Measurements from ENCODE around the gene ASCC3.

Gene ASCC3

DNA sequence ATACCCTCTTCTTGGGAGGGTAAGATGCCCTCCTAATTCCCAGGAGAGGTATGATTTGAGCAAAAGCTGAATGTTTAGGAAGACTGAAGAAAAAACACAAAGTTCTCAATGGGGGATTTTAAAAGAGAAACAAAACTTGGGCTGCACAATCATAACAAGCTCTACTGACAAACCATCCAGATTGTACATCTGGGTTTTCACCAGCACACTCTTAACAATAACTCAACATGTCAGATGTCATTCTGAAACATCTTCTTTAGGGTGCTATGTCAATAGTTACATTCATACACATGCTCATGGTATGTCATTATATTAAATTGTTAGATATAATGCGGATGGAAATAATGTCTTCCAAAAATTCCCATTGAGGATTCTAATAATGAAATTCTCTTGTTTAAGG lies 95.1 kb downstream of the ASCC3 start:
- Histone ChIP-seq H3K4me3 (ENCODE audit: low read length) (no peak overlapping the region), H3K36me3 (ENCODE audit: control insufficient read depth, low read length) (no peaks in the 10 kb centered on the region), H3K9me3 (ENCODE audit: control insufficient read depth, insufficient read depth, low read length) (no peaks in the 10 kb centered on the region), H3K4me2 (ENCODE audit: low read length) (no peak overlapping the region), H3K27me3 (ENCODE audit: control insufficient read depth, low read length) (no peaks in the 10 kb centered on the region), H3K27ac (ENCODE audit: low read depth, low read length) (no peak overlapping the region), H3F3A (ENCODE audit: control insufficient read depth, insufficient read depth) (no peaks in the 10 kb centered on the region), H4K20me1 (ENCODE audit: control insufficient read depth, insufficient read depth, low read depth, low read length) (no peaks in the 10 kb centered on the region), H3K4me1 (ENCODE audit: control insufficient read depth, low read length) (no peaks in the 10 kb centered on the region), H3K9me2 (replicated peaks; ENCODE audit: control insufficient read depth, low read length) (no peaks in the 10 kb centered on the region), H3K79me2 (ENCODE audit: control insufficient read depth, low read length) (no peaks in the 10 kb centered on the region)
- TF ChIP-seq EZH2phosphoT487 (IDR thresholded peaks at IDR 0.05; ENCODE audit: borderline replicate concordance, low read length): no peak
- TF ChIP-seq, protein P1, sequence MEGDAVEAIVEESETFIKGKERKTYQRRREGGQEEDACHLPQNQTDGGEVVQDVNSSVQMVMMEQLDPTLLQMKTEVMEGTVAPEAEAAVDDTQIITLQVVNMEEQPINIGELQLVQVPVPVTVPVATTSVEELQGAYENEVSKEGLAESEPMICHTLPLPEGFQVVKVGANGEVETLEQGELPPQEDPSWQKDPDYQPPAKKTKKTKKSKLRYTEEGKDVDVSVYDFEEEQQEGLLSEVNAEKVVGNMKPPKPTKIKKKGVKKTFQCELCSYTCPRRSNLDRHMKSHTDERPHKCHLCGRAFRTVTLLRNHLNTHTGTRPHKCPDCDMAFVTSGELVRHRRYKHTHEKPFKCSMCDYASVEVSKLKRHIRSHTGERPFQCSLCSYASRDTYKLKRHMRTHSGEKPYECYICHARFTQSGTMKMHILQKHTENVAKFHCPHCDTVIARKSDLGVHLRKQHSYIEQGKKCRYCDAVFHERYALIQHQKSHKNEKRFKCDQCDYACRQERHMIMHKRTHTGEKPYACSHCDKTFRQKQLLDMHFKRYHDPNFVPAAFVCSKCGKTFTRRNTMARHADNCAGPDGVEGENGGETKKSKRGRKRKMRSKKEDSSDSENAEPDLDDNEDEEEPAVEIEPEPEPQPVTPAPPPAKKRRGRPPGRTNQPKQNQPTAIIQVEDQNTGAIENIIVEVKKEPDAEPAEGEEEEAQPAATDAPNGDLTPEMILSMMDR (IDR thresholded peaks at IDR 0.05; ENCODE audit: low read depth, low read length, poor library complexity, severe bottlenecking): no peak

DNA sequence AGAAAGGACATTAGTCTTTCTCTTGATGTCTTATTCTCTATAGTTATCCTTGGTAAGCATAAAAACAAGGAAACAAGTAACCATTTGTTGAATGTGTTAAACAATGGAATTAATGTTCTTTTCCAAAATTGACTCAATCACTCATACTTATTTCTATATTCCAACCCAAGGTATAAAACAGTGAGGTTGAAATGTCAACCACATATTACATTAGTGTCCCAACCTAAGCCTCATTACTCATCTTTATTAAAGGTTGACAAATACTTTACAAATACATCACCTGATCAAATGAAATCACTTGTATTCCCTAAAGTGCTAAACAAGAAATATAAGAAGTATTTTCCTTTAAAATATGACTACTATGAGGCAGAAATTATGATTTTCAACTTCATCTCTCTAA lies 100.5 kb downstream of the ASCC3 start:
- Histone ChIP-seq H4K20me1 (ENCODE audit: control insufficient read depth, insufficient read depth, low read depth, low read length) (no peaks in the 10 kb centered on the region), H3K4me3 (ENCODE audit: low read length) (no peak overlapping the region), H3K27me3 (ENCODE audit: control insufficient read depth, low read length) (no peaks in the 10 kb centered on the region), H3K4me1 (ENCODE audit: control insufficient read depth, low read length) (no peaks in the 10 kb centered on the region), H3K36me3 (ENCODE audit: control insufficient read depth, low read length) (no peaks in the 10 kb centered on the region), H3K9me3 (ENCODE audit: control insufficient read depth, insufficient read depth, low read length) (no peaks in the 10 kb centered on the region), H3K4me2 (ENCODE audit: low read length) (no peak overlapping the region), H3K27ac (ENCODE audit: low read depth, low read length) (no peak overlapping the region), H3K79me2 (ENCODE audit: control insufficient read depth, low read length) (no peaks in the 10 kb centered on the region), H3K9me2 (replicated peaks; ENCODE audit: control insufficient read depth, low read length) (no peaks in the 10 kb centered on the region), H3F3A (ENCODE audit: control insufficient read depth, insufficient read depth) (no peaks in the 10 kb centered on the region)
- TF ChIP-seq EZH2phosphoT487 (IDR thresholded peaks at IDR 0.05; ENCODE audit: borderline replicate concordance, low read length): no peak
- TF ChIP-seq, protein P1 (IDR thresholded peaks at IDR 0.05; ENCODE audit: low read depth, low read length, poor library complexity, severe bottlenecking): no peak

DNA sequence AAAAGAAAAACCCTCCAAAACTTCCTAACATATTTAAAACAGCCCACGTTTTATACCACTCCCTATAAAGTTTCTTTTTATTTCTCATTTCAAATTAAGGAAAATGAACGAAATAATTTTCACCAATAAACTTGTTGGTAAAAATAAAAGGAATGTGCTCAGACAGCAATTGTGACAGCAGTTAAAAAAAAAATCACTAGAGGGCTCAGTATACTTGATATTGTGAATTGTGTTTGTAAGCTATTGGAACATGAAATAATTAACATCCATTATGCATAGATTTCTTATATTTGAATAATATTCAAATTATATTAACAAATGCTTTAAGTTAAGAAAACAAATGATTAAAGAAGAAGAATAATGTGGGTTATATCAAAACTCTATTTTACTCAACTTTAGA lies 105.5 kb downstream of the ASCC3 start:
- Histone ChIP-seq H3K27ac (ENCODE audit: low read depth, low read length) (no peak overlapping the region), H4K20me1 (ENCODE audit: control insufficient read depth, insufficient read depth, low read depth, low read length) (no peaks in the 10 kb centered on the region), H3K9me3 (ENCODE audit: control insufficient read depth, insufficient read depth, low read length) (no peaks in the 10 kb centered on the region), H3K9me2 (replicated peaks; ENCODE audit: control insufficient read depth, low read length) (no peaks in the 10 kb centered on the region), H3F3A (ENCODE audit: control insufficient read depth, insufficient read depth) (no peaks in the 10 kb centered on the region), H3K4me1 (ENCODE audit: control insufficient read depth, low read length) (no peaks in the 10 kb centered on the region), H3K4me2 (ENCODE audit: low read length) (no peak overlapping the region), H3K79me2 (ENCODE audit: control insufficient read depth, low read length) (no peaks in the 10 kb centered on the region), H3K4me3 (ENCODE audit: low read length) (no peak overlapping the region), H3K36me3 (ENCODE audit: control insufficient read depth, low read length) (no peaks in the 10 kb centered on the region), H3K27me3 (ENCODE audit: control insufficient read depth, low read length) (no peaks in the 10 kb centered on the region)
- TF ChIP-seq, protein P1 (IDR thresholded peaks at IDR 0.05; ENCODE audit: low read depth, low read length, poor library complexity, severe bottlenecking): no peak
- TF ChIP-seq EZH2phosphoT487 (IDR thresholded peaks at IDR 0.05; ENCODE audit: borderline replicate concordance, low read length): no peak

DNA sequence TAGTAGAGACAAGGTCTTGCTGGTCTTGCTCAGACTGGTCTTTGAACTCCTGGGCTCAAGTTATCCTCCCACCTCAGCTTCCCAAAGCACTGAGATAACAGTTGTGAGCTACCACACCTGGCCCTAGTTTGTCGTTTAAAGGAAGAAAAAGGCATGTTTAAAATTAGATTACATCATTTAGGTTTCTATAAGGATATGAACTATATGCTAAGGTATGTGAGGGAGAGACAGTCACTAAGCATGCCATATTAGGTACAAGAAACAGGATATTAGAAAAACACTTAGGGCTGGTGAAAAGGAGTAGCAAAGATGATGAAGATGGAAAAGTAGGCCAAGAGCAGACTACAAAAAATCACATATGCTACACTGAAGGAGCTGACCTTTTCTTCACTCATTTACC lies 106.4 kb downstream of the ASCC3 start:
- no peaks in the 10 kb centered on the region for H3K36me3 ChIP-seq (ENCODE audit: control insufficient read depth, low read length)
- H3K27ac ChIP-seq (ENCODE audit: low read depth, low read length): no peak overlapping the region

More for the DNA sequence above, 106.4 kb downstream of the ASCC3 start:
- H3K79me2 ChIP-seq (ENCODE audit: control insufficient read depth, low read length): no peaks in the 10 kb centered on the region
- no peaks in the 10 kb centered on the region for H3K4me1 ChIP-seq (ENCODE audit: control insufficient read depth, low read length)
- no peaks in the 10 kb centered on the region for H3K9me2 ChIP-seq (replicated peaks; ENCODE audit: control insufficient read depth, low read length)
- H4K20me1 ChIP-seq (ENCODE audit: control insufficient read depth, insufficient read depth, low read depth, low read length): no peaks in the 10 kb centered on the region
- H3K4me3 ChIP-seq (ENCODE audit: low read length): no peak overlapping the region
- H3K4me2 ChIP-seq (ENCODE audit: low read length): no peak overlapping the region
- H3K27me3 ChIP-seq (ENCODE audit: control insufficient read depth, low read length): no peaks in the 10 kb centered on the region
- H3F3A ChIP-seq (ENCODE audit: control insufficient read depth, insufficient read depth): no peaks in the 10 kb centered on the region
- no peaks in the 10 kb centered on the region for H3K9me3 ChIP-seq (ENCODE audit: control insufficient read depth, insufficient read depth, low read length)
- TF ChIP-seq, protein P1 (IDR thresholded peaks at IDR 0.05; ENCODE audit: low read depth, low read length, poor library complexity, severe bottlenecking): no peak
- TF ChIP-seq EZH2phosphoT487 (IDR thresholded peaks at IDR 0.05; ENCODE audit: borderline replicate concordance, low read length): no peak

Measured in DOHH2 (cell line).